Upper lobe of left lung (tissue), 6 donors: Measurements from ENCODE around the gene RPS15A. TPM values are rescaled to one million over a fixed set of nuclear protein-coding genes. Genes with fewer than 3 reads are reported as not detected.
"Not testable (repeated sequence)": the region's sequence is repeated elsewhere in the genome, so short reads cannot be mapped to it uniquely, and the experiment has no call there.

Source experiments
- ATAC-seq, 2 donors: fragments of 200-7000 bp; cut with Tn5 transposase; one replicate each; pipeline ENCODE4 v1.9.1; 2022; ENCODE audit warnings: mild to moderate bottlenecking in 2 of 2, moderate library complexity in 2 of 2; ENCODE audit not compliant: low FRiP score in 2 of 2
- DNase-seq, 2 donors: peaks; one replicate each; pipeline ENCODE4 v3.0.0-alpha.2; 2019 to 2020
- H3K27ac ChIP-seq, 4 donors: fragments of 200-600 bp; sonication (generic); one replicate each; pipeline ENCODE4 v1.5.1; 2016 to 2019
- H3K27me3 ChIP-seq, 4 donors: fragments of 200-600 bp; sonication (generic); one replicate each; pipeline ENCODE4 v1.5.1; 2017 to 2019
- H3K36me3 ChIP-seq, 4 donors: fragments of 200-600 bp; sonication (generic); one replicate each; pipeline ENCODE4 v1.5.1; 2016 to 2019
- H3K4me1 ChIP-seq, 4 donors: fragments of 200-600 bp; sonication (generic); one replicate each; pipeline ENCODE4 v1.5.1; 2018 to 2019
- H3K4me3 ChIP-seq, 4 donors: fragments of 200-600 bp; sonication (generic); one replicate each; pipeline ENCODE4 v1.5.1; 2017 to 2019; ENCODE audit warnings: mild to moderate bottlenecking in 2 of 4, moderate library complexity in 1 of 4
- H3K9me3 ChIP-seq, 4 donors: fragments of 200-600 bp; sonication (generic); one replicate each; pipeline ENCODE4 v1.5.1; 2018 to 2019
- EP300 ChIP-seq, 4 donors: sonication (generic); formaldehyde crosslinking; IDR thresholded peaks; one replicate each; pipeline ENCODE4 v1.5.1; 2017; ENCODE audit warnings: antibody characterized with exemption in 4 of 4, control low read depth in 2 of 4
- POLR2A ChIP-seq, 4 donors: fragments of 450-650 bp; IDR thresholded peaks; one replicate each; pipeline ENCODE4 v1.5.1; 2016 to 2017; ENCODE audit warnings: antibody characterized with exemption in 4 of 4, mild to moderate bottlenecking in 2 of 4
- POLR2AphosphoS5 ChIP-seq, 2 donors: sonication (generic); formaldehyde crosslinking; IDR thresholded peaks; one replicate each; pipeline ENCODE4 v1.5.1; 2017; ENCODE audit warnings: antibody characterized with exemption in 2 of 2
- WGBS, 2 donors: methylation state at CpG; one replicate each; pipeline ENCODE4 v1.1.5; 2017 to 2018; 5-methylcytosine and 5-hydroxymethylcytosine counted together
- total RNA-seq, 6 donors: library from RNA; depleted of rRNA in 4 of 6; stranded (reverse); fragments of >200 nt in 4 of 6; gene quantifications; one replicate each; pipeline versions ENCODE4 v1.1.0 to v1.2.1, GENCODE V29; 2016 to 2021
- TF ChIP-seq, protein P1 (sequence below), 6 experiments: fragments of 450-650 bp in 4 of 6; fragments of 200-600 bp in 2 of 6; sonication (generic) in 2 of 6; IDR thresholded peaks; one replicate each; pipeline ENCODE4 v1.5.1; 2016 to 2019; ENCODE audit warnings: antibody characterized with exemption in 6 of 6
- donor health status: DM: no; HTN: no; CAD: no; lungs with moderate emphysema.
- donor health status: DM: no; HTN: yes; CAD: no; lungs with severe emphysema.

The RPS15A gene
- total RNA-seq, 6 donors from 2014 or later = 195 to 1,334 (median 859) TPM

- no peak for ATAC-seq
- Histone ChIP-seq H3K27ac (no peak overlapping the region), H3K4me1 (peaks cover 28 to 40% (median 29%) of the 10 kb centered on the region in 4 donors), H3K27me3 (no peaks in the 10 kb centered on the region), H3K4me3 (no peak overlapping the region), H3K9me3 (no peaks in the 10 kb centered on the region), H3K36me3 (peaks cover 12 to 57% (median 49%) of the 10 kb centered on the region in 4 donors)
- TF ChIP-seq POLR2AphosphoS5 (IDR thresholded peaks at IDR 0.05) = no peak
- no peak for TF ChIP-seq POLR2A (IDR thresholded peaks at IDR 0.05)
- TF ChIP-seq, protein P1, sequence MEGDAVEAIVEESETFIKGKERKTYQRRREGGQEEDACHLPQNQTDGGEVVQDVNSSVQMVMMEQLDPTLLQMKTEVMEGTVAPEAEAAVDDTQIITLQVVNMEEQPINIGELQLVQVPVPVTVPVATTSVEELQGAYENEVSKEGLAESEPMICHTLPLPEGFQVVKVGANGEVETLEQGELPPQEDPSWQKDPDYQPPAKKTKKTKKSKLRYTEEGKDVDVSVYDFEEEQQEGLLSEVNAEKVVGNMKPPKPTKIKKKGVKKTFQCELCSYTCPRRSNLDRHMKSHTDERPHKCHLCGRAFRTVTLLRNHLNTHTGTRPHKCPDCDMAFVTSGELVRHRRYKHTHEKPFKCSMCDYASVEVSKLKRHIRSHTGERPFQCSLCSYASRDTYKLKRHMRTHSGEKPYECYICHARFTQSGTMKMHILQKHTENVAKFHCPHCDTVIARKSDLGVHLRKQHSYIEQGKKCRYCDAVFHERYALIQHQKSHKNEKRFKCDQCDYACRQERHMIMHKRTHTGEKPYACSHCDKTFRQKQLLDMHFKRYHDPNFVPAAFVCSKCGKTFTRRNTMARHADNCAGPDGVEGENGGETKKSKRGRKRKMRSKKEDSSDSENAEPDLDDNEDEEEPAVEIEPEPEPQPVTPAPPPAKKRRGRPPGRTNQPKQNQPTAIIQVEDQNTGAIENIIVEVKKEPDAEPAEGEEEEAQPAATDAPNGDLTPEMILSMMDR (IDR thresholded peaks at IDR 0.05) = no peak
- TF ChIP-seq EP300 (IDR thresholded peaks at IDR 0.05) = no peak
- 87 to 90% methylated on average over 8 of the region's 8 CpGs for WGBS, 2 donors
- DNase-seq = no peak
These were observed 7.3 kb downstream of the RPS15A start for GRCh38 chr16:18782697-18783429.

GRCh38 chr16:18781232-18781631 lies 8.9 kb downstream of the RPS15A start:
- DNase-seq = not testable (repeated sequence)

GRCh38 chr16:18780460-18781026 lies 9.6 kb downstream of the RPS15A start:
- WGBS, 2 donors = 75% methylated on average over 7 of the region's 8 CpGs; no CpG with 5 or more reads in 1 of the 2 donors
- H3K4me1 ChIP-seq = peaks cover 5 to 17% (median 7%) of the 10 kb centered on the region in 4 donors
- H3K9me3 ChIP-seq, DNase-seq, H3K27me3 ChIP-seq, ATAC-seq, H3K4me3 ChIP-seq, H3K27ac ChIP-seq: not testable (repeated sequence)
- peaks cover 5 to 33% (median 29%) of the 10 kb centered on the region in 4 donors for H3K36me3 ChIP-seq

More at GRCh38 chr16:18781232-18781631, 8.9 kb downstream of the RPS15A start:
- Histone ChIP-seq H3K4me1 (peaks cover 12 to 23% (median 13%) of the 10 kb centered on the region in 4 donors), H3K36me3 (peaks cover 7 to 40% (median 35%) of the 10 kb centered on the region in 4 donors)
- not testable (repeated sequence) for H3K27ac ChIP-seq, H3K27me3 ChIP-seq, H3K9me3 ChIP-seq, H3K4me3 ChIP-seq, ATAC-seq
- WGBS, 2 donors = 47 to 60% methylated on average over 2 to 3 of the region's 6 CpGs

DNA sequence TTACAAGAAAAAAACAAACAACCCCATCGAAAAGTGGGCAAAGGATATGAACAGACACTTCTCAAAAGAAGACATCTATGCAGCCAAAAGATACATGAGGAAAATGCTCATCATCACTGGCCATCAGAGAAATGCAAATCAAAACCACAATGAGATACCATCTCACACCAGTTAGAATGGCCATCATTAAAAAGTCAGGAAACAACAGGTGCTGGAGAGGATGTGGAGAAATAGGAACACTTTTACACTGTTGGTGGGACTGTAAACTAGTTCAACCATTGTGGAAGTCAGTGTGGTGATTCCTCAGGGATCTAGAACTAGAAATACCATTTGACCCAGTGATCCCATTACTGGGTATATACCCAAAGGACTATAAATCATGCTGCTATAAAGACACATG lies 12.5 kb downstream of the RPS15A start:
- not testable (repeated sequence) for ATAC-seq, H3K4me3 ChIP-seq, H3K27me3 ChIP-seq, H3K9me3 ChIP-seq, H3K27ac ChIP-seq, DNase-seq, H3K36me3 ChIP-seq, H3K4me1 ChIP-seq
- 90 to 92% methylated on average over 1 of the region's 1 CpG for WGBS, 2 donors

GRCh38 chr16:18776334-18776733 lies 13.8 kb downstream of the RPS15A start:
- H3K27me3 ChIP-seq, H3K27ac ChIP-seq, H3K4me1 ChIP-seq, H3K4me3 ChIP-seq, ATAC-seq, DNase-seq, H3K9me3 ChIP-seq, H3K36me3 ChIP-seq: not testable (repeated sequence)
- 71 to 72% methylated on average over 5 of the region's 5 CpGs for WGBS, 2 donors

- WGBS, 2 donors = 66 to 73% methylated on average over 4 of the region's 4 CpGs
- not testable (repeated sequence) for H3K9me3 ChIP-seq, H3K27ac ChIP-seq, H3K27me3 ChIP-seq, H3K4me3 ChIP-seq, H3K4me1 ChIP-seq, DNase-seq, H3K36me3 ChIP-seq
- ATAC-seq = peak in 1 of 2 donors; percentile 40
These were observed 15.5 kb downstream of the RPS15A start for GRCh38 chr16:18774651-18775050.

DNA sequence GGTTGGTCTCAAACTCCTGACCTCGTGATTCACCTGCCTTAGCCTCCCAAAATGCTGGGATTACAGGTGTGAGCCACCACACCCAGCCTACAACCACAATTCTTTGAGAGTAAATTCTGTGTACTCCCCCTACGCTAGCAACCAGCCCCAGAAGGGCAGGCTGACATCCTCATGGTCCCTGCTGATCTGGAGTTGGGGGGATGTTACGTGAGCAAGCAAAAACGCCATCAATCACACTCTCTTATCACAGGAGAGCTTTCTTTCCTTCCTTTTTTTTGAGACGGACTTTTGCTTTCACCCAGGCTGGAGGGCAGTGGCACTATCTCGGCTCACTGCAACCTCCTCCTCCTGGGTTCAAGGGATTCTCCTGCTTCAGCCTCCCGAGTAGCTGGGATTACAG lies 18.0 kb downstream of the RPS15A start:
- H3K9me3 ChIP-seq, ATAC-seq, H3K4me3 ChIP-seq, H3K27me3 ChIP-seq, H3K4me1 ChIP-seq, DNase-seq, H3K36me3 ChIP-seq, H3K27ac ChIP-seq: not testable (repeated sequence)
- WGBS, 2 donors = 67 to 73% methylated on average over 7 of the region's 7 CpGs

DNA sequence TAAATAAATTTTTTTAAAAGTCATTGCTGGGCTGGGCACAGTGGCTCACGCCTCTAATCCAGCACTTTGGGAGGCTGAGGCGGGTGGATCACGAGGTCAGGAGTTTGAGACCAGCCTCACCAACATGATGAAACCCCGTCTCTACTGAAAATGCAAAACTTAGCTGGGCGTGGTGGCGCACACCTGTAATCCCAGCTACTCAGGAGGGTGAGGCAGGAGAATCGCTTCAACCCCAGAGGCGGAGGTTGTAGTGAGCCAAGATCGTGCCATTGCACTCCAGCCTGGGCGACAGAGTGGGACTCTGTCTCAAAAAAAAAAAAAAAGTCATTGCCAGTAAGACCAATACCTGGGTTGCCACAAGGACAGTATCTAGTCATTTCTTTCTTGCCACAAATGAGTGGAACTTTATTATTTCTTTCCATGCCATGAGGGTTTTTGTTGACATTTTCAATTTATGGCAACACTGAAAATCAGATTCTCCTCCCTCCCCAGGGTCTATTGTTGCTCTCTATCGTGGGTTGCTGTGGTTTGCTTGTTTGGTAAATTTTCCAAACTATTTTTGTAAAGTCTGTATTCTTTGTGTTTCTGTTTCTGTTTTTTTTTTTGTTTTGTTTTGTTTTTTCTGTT lies 19.7 kb downstream of the RPS15A start:
- H3K4me1 ChIP-seq, H3K36me3 ChIP-seq, H3K27ac ChIP-seq, ATAC-seq, H3K27me3 ChIP-seq, DNase-seq, H3K4me3 ChIP-seq, H3K9me3 ChIP-seq: not testable (repeated sequence)
- WGBS, 2 donors = 94 to 95% methylated on average over 11 of the region's 11 CpGs

DNA sequence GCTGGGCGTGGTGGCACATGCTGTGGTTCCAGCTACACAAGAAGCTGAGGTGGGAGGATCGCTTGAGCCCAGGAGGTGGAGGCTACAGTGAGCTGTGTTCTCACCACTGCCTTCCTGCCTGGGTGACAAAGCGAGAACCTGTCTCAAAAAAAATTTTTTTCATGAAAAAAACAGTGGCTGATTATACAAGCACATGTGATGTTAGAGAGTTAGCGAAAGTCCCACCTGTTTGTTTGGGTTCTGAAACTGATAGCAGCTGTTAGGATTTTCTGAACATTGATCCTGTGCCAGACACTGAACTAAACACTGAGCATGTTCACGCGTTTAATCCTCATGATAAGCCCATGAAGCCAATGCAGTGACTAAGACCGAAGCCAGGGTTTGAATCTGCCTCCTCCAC lies 22.9 kb downstream of the RPS15A start:
- H3K4me1 ChIP-seq, ATAC-seq, H3K27ac ChIP-seq, H3K9me3 ChIP-seq, H3K36me3 ChIP-seq, DNase-seq, H3K27me3 ChIP-seq, H3K4me3 ChIP-seq: not testable (repeated sequence)
- 69 to 70% methylated on average over 6 of the region's 7 CpGs for WGBS, 2 donors

- ATAC-seq, H3K27me3 ChIP-seq: not testable (repeated sequence)
These were observed 27.4 kb downstream of the RPS15A start for GRCh38 chr16:18762713-18763112.

More at GRCh38 chr16:18762713-18763112, 27.4 kb downstream of the RPS15A start:
- H3K27ac ChIP-seq, H3K36me3 ChIP-seq, H3K4me1 ChIP-seq, H3K4me3 ChIP-seq, DNase-seq, H3K9me3 ChIP-seq: not testable (repeated sequence)
- 39 to 44% methylated on average over 3 of the region's 5 CpGs for WGBS, 2 donors
